ENCODE data around the gene KRT31. TPM values are rescaled to one million over a fixed set of nuclear protein-coding genes. Genes with fewer than 3 reads are reported as not detected.

The KRT31 gene
- not detected in 2 replicates for total RNA-seq

- Histone ChIP-seq H3K27me3 (ENCODE audit: control insufficient read depth, insufficient read depth, low read length) (no peaks in the 10 kb centered on the region), H3K4me3 (ENCODE audit: low read depth, low read length) (no peak within 1 kb of the TSS), H3K36me3 (ENCODE audit: control insufficient read depth, insufficient read depth, low read length) (no peaks in the 10 kb centered on the region)
- no peak for TF ChIP-seq CTCF (IDR thresholded peaks at IDR 0.05; ENCODE audit: insufficient read depth, low read length, poor library complexity, severe bottlenecking)
- no peak for DNase-seq (ENCODE audit: low read depth)
Measured at GRCh38 chr17:41396996-41397660, at the start of gene KRT31. Gene KRT31 (minus strand): TSS chr17:41397608. CDS start chr17:41397539, 69 bp downstream.

- TF ChIP-seq CTCF (IDR thresholded peaks at IDR 0.05; ENCODE audit: insufficient read depth, low read length, poor library complexity, severe bottlenecking): no peak
- H3K36me3 ChIP-seq (ENCODE audit: control insufficient read depth, insufficient read depth, low read length): no peaks in the 10 kb centered on the region
- no peak for DNase-seq (ENCODE audit: low read depth)
- no peak overlapping the region for H3K4me3 ChIP-seq (ENCODE audit: low read depth, low read length)
- H3K27me3 ChIP-seq (ENCODE audit: control insufficient read depth, insufficient read depth, low read length): no peaks in the 10 kb centered on the region
Measured at GRCh38 chr17:41446806-41447205, 49.4 kb upstream of the KRT31 start.

GRCh38 chr17:41444640-41445039 lies 47.2 kb upstream of the KRT31 start:
- DNase-seq (ENCODE audit: low read depth): no peak
- H3K36me3 ChIP-seq (ENCODE audit: control insufficient read depth, insufficient read depth, low read length): no peaks in the 10 kb centered on the region
- no peaks in the 10 kb centered on the region for H3K27me3 ChIP-seq (ENCODE audit: control insufficient read depth, insufficient read depth, low read length)
- TF ChIP-seq CTCF (IDR thresholded peaks at IDR 0.05; ENCODE audit: insufficient read depth, low read length, poor library complexity, severe bottlenecking): no peak
- no peak overlapping the region for H3K4me3 ChIP-seq (ENCODE audit: low read depth, low read length)

GRCh38 chr17:41444186-41444585 lies 46.8 kb upstream of the KRT31 start:
- Histone ChIP-seq H3K4me3 (ENCODE audit: low read depth, low read length) (no peak overlapping the region), H3K27me3 (ENCODE audit: control insufficient read depth, insufficient read depth, low read length) (no peaks in the 10 kb centered on the region), H3K36me3 (ENCODE audit: control insufficient read depth, insufficient read depth, low read length) (no peaks in the 10 kb centered on the region)
- no peak for DNase-seq (ENCODE audit: low read depth)
- TF ChIP-seq CTCF (IDR thresholded peaks at IDR 0.05; ENCODE audit: insufficient read depth, low read length, poor library complexity, severe bottlenecking): no peak

GRCh38 chr17:41442739-41443138 lies 45.3 kb upstream of the KRT31 start:
- no peak for DNase-seq (ENCODE audit: low read depth)
- H3K27me3 ChIP-seq (ENCODE audit: control insufficient read depth, insufficient read depth, low read length): no peaks in the 10 kb centered on the region
- no peak for TF ChIP-seq CTCF (IDR thresholded peaks at IDR 0.05; ENCODE audit: insufficient read depth, low read length, poor library complexity, severe bottlenecking)
- H3K4me3 ChIP-seq (ENCODE audit: low read depth, low read length): no peak overlapping the region
- no peaks in the 10 kb centered on the region for H3K36me3 ChIP-seq (ENCODE audit: control insufficient read depth, insufficient read depth, low read length)

- Histone ChIP-seq H3K4me3 (ENCODE audit: low read depth, low read length) (no peak within 1 kb of the TSS), H3K36me3 (ENCODE audit: control insufficient read depth, insufficient read depth, low read length) (no peaks in the 10 kb centered on the region), H3K27me3 (ENCODE audit: control insufficient read depth, insufficient read depth, low read length) (no peaks in the 10 kb centered on the region)
- no peak for DNase-seq (ENCODE audit: low read depth)
- TF ChIP-seq CTCF (IDR thresholded peaks at IDR 0.05; ENCODE audit: insufficient read depth, low read length, poor library complexity, severe bottlenecking): no peak
Measured at GRCh38 chr17:41440531-41441033, 43.2 kb upstream of the KRT31 start, which contains the start of gene KRT38. Gene KRT38 (minus strand): TSS chr17:41440983. CDS start chr17:41440921, 62 bp downstream.

Measured in kidney epithelial cell (primary cell).